Measurements from ENCODE around the gene TMEM191C. TPM values are rescaled to one million over a fixed set of nuclear protein-coding genes. Genes with fewer than 3 reads are reported as not detected.

TMEM191C gene
- polyA plus RNA-seq, 4 donors, result 0.79 to 1.9 (median 1.5) TPM

Other genes starting within 250 kb of the TMEM191C start
- not detected for gene RIMBP3B, start 83.6 kb upstream of the TMEM191C start, polyA plus RNA-seq (ENCODE audit: insufficient read length in 4 of 4)
- gene HIC2, start 50.0 kb upstream of the TMEM191C start, polyA plus RNA-seq (ENCODE audit: insufficient read length in 4 of 4), result 10 to 100 TPM in 1 of 4 donors, 1 to 10 TPM in 3; 8.9 to 11.7 (median 9.4) TPM
- under 1 TPM; 0.25 to 0.50 (median 0.41) TPM for gene RIMBP3C, start 84.1 kb downstream of the TMEM191C start, polyA plus RNA-seq (ENCODE audit: insufficient read length in 4 of 4)
- gene UBE2L3, start 100.3 kb downstream of the TMEM191C start, polyA plus RNA-seq (ENCODE audit: insufficient read length in 4 of 4), result 10 to 100 TPM; 56.0 to 69.1 (median 63.3) TPM
- 10 to 100 TPM in 3 of 4 donors, 1 to 10 TPM in 1; 9.7 to 18.8 (median 12.6) TPM for gene YDJC, start 162.6 kb downstream of the TMEM191C start, polyA plus RNA-seq (ENCODE audit: insufficient read length in 4 of 4)
- under 1 TPM; 0.18 to 0.91 (median 0.42) TPM for gene CCDC116, start 165.4 kb downstream of the TMEM191C start, polyA plus RNA-seq (ENCODE audit: insufficient read length in 4 of 4)
- gene SDF2L1, start 174.9 kb downstream of the TMEM191C start, polyA plus RNA-seq (ENCODE audit: insufficient read length in 4 of 4), result 10 to 100 TPM; 13.2 to 27.8 (median 17.1) TPM
- 10 to 100 TPM; 37.7 to 41.5 (median 39.6) TPM for gene PPIL2, start 198.6 kb downstream of the TMEM191C start, polyA plus RNA-seq (ENCODE audit: insufficient read length in 4 of 4)

Measured in right renal pelvis (tissue), 4 donors.